HepG2 (cell line): ENCODE measurements around the gene DUS1L. TPM values are rescaled to one million over a fixed set of nuclear protein-coding genes. Genes with fewer than 3 reads are reported as not detected.

ENCODE experiments used
- HNRNPLL ChIP-seq: fragments of 200-400 bp; formaldehyde crosslinking; IDR thresholded peaks from 2 replicates; pipeline ENCODE4 v1.6.1; 2017; ENCODE audit warnings: mild to moderate bottlenecking, low read depth, low read length; ENCODE audit not compliant: poor library complexity, severe bottlenecking
- KAT2B ChIP-seq: fragments of 150-350 bp; IDR thresholded peaks from 2 replicates; pipeline ENCODE4 v1.6.1; 2014; ENCODE audit warnings: low read depth, low read length, borderline replicate concordance
- POLR2G ChIP-seq: fragments of 200-400 bp; formaldehyde crosslinking; IDR thresholded peaks from 2 replicates; pipeline ENCODE4 v1.6.1; 2018; ENCODE audit warnings: mild to moderate bottlenecking, low read depth, low read length, moderate library complexity
- RAD21 ChIP-seq: fragments of 450-650 bp; formaldehyde crosslinking; IDR thresholded peaks from 2 replicates; pipeline ENCODE4 v1.5.0; 2020; ENCODE audit warnings: mild to moderate bottlenecking
- SRSF1 ChIP-seq: fragments of 200-400 bp; formaldehyde crosslinking; optimal IDR thresholded peaks from 2 replicates; pipeline ENCODE3; 2017; ENCODE audit warnings: mild to moderate bottlenecking, low read depth, low read length, moderate library complexity
- ZBTB8A ChIP-seq: sonication (generic); formaldehyde crosslinking; IDR thresholded peaks from 2 replicates; pipeline ENCODE4 v1.4.0; 2020; ENCODE audit warnings: mild to moderate bottlenecking, low read depth, missing genetic modification reagents, borderline replicate concordance
- ZMAT3 ChIP-seq: sonication (generic); formaldehyde crosslinking; conservative IDR thresholded peaks from 2 replicates; pipeline ENCODE4 v1.7.0; 2021; ENCODE audit warnings: missing genetic modification reagents
- ZNF282 ChIP-seq: fragments of 450-650 bp; IDR thresholded peaks from 2 replicates; pipeline ENCODE4 v1.6.1; 2018; ENCODE audit not compliant: partially characterized antibody
- ZNF34 ChIP-seq: sonication (generic); formaldehyde crosslinking; IDR thresholded peaks from 2 replicates; pipeline ENCODE4 v1.4.0; 2020; ENCODE audit warnings: mild to moderate bottlenecking, missing genetic modification reagents, borderline replicate concordance
- polyA plus RNA-seq, 8 experiments: library from polyadenylated mRNA; depleted of rRNA in 3 of 8; stranded (reverse) in 7 of 8; unstranded in 1 of 8; fragments of >200 nt; fragmentation: Illumina TruSeq in 4 of 8; extraction: Trizol in 4 of 8; gene quantifications; 2 replicates each; pipeline versions ENCODE4 v1.2.1 to v1.2.3, GENCODE V29; 2011 to 2016; ENCODE audit warnings: low read depth in 4 of 8, missing spikeins in 1 of 8, mixed read lengths in 1 of 8; ENCODE audit not compliant: insufficient read depth in 1 of 8
- total RNA-seq, 5 experiments: library from RNA; depleted of rRNA; stranded (reverse); fragments of >200 nt; fragmentation: Illumina TruSeq; extraction: Trizol; gene quantifications; 2 replicates each; pipeline ENCODE4 v1.2.3, GENCODE V29; 2016; ENCODE audit warnings: low read depth in 1 of 5
- TF ChIP-seq, protein P1 (sequence below): sonication (generic); formaldehyde crosslinking; IDR thresholded peaks from 2 replicates; pipeline ENCODE4 v1.4.0; 2020; ENCODE audit warnings: missing genetic modification reagents
- TF ChIP-seq, protein P2 (sequence below): sonication (generic); formaldehyde crosslinking; IDR thresholded peaks from 2 replicates; pipeline ENCODE4 v1.4.0; 2020; ENCODE audit warnings: mild to moderate bottlenecking, missing genetic modification reagents
- TF ChIP-seq, protein P3 (sequence below): sonication (generic); formaldehyde crosslinking; IDR thresholded peaks from 2 replicates; pipeline ENCODE4 v1.4.0; 2020; ENCODE audit warnings: missing genetic modification reagents

The DUS1L gene
- total and polyA plus RNA-seq, 2 of the 13 experiments (the other 11 are each of a cell fraction or from before 2014, with no cell fraction given): 81.0 to 109 TPM

DNA sequence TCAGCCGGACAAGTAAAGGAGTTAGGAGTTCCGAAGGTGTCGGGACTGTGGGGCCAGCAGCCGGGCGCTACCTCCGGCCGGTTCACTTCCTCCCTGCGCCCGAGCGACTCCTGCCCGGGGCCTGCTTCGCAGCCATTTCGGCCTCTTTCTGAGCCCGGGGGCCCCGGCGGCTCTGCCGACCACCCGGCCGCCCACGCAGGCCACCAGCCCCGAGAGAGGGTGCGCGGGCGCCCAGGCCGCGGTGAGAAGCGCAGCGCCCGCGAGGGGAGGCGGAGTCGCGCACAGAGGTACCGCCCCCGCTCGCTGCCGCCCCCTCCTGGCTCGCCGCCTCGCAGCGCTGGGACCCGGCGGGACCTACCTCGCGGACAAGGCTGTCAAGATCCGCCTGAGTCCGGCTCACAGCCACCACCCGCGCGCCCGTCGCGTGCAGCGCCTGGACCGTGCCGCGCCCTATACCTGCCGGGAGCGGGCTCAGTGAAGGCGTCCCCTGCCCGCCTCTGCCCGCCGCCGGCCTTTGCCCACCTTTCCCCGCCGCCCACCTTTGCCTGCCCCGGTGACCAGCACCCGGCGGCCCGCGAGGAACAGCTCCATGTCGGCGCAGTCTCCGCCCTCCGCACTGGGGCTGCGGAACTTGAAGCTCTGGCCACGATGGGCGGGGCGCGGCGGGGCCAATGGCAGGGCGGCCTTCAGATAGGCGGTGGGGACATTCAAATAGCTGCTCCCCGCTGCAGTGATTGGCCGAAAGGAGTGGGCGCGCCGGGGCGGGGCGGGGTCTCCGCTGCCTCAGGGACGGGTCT is 28.3 kb downstream of the DUS1L start, which contains the start of gene DCXR (continued):
- TF ChIP-seq ZMAT3 (CRISPR knock-in tag): peak; percentile 84; the same call in 1 of the 2 replicates
- TF ChIP-seq KAT2B: no peak
- no peak for TF ChIP-seq ZNF282
- TF ChIP-seq, protein P1, sequence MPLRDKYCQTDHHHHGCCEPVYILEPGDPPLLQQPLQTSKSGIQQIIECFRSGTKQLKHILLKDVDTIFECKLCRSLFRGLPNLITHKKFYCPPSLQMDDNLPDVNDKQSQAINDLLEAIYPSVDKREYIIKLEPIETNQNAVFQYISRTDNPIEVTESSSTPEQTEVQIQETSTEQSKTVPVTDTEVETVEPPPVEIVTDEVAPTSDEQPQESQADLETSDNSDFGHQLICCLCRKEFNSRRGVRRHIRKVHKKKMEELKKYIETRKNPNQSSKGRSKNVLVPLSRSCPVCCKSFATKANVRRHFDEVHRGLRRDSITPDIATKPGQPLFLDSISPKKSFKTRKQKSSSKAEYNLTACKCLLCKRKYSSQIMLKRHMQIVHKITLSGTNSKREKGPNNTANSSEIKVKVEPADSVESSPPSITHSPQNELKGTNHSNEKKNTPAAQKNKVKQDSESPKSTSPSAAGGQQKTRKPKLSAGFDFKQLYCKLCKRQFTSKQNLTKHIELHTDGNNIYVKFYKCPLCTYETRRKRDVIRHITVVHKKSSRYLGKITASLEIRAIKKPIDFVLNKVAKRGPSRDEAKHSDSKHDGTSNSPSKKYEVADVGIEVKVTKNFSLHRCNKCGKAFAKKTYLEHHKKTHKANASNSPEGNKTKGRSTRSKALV: no peak
- TF ChIP-seq RAD21: peak; percentile 92
- TF ChIP-seq SRSF1: peak; percentile 89
- no peak; the same call in 1 of the 2 replicates for TF ChIP-seq ZBTB8A (CRISPR knock-in tag)
- peak; percentile 56; the same call in 1 of the 2 replicates for TF ChIP-seq ZNF34
- TF ChIP-seq HNRNPLL: peak; percentile 96
- TF ChIP-seq, protein P2, sequence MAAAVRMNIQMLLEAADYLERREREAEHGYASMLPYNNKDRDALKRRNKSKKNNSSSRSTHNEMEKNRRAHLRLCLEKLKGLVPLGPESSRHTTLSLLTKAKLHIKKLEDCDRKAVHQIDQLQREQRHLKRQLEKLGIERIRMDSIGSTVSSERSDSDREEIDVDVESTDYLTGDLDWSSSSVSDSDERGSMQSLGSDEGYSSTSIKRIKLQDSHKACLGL (CRISPR knock-in tag): peak; percentile 80
- TF ChIP-seq, protein P3, sequence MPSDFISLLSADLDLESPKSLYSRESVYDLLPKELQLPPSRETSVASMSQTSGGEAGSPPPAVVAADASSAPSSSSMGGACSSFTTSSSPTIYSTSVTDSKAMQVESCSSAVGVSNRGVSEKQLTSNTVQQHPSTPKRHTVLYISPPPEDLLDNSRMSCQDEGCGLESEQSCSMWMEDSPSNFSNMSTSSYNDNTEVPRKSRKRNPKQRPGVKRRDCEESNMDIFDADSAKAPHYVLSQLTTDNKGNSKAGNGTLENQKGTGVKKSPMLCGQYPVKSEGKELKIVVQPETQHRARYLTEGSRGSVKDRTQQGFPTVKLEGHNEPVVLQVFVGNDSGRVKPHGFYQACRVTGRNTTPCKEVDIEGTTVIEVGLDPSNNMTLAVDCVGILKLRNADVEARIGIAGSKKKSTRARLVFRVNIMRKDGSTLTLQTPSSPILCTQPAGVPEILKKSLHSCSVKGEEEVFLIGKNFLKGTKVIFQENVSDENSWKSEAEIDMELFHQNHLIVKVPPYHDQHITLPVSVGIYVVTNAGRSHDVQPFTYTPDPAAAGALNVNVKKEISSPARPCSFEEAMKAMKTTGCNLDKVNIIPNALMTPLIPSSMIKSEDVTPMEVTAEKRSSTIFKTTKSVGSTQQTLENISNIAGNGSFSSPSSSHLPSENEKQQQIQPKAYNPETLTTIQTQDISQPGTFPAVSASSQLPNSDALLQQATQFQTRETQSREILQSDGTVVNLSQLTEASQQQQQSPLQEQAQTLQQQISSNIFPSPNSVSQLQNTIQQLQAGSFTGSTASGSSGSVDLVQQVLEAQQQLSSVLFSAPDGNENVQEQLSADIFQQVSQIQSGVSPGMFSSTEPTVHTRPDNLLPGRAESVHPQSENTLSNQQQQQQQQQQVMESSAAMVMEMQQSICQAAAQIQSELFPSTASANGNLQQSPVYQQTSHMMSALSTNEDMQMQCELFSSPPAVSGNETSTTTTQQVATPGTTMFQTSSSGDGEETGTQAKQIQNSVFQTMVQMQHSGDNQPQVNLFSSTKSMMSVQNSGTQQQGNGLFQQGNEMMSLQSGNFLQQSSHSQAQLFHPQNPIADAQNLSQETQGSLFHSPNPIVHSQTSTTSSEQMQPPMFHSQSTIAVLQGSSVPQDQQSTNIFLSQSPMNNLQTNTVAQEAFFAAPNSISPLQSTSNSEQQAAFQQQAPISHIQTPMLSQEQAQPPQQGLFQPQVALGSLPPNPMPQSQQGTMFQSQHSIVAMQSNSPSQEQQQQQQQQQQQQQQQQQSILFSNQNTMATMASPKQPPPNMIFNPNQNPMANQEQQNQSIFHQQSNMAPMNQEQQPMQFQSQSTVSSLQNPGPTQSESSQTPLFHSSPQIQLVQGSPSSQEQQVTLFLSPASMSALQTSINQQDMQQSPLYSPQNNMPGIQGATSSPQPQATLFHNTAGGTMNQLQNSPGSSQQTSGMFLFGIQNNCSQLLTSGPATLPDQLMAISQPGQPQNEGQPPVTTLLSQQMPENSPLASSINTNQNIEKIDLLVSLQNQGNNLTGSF (CRISPR knock-in tag): no peak
- TF ChIP-seq POLR2G: peak; percentile 98
